NCI-H774 (cell line): ENCODE results near the gene SDHC.
A peak's percentile ranks its signal among the peaks of the same experiment; 100 is the strongest.

Experiments used
- DNase-seq: peaks from one replicate; lab custom pipeline; 2025; lab: John Stamatoyannopoulos, UW

Gene SDHC

GRCh38 chr1:161314201-161314981, at the start of gene SDHC:
Gene SDHC, plus strand, starts transcription at chr1:161314381. Its CDS starts 25 bp downstream, at chr1:161314406.
- DNase-seq: peak; percentile 87

- DNase-seq: no peak
Observed at GRCh38 chr1:161265305-161265704, 48.9 kb upstream of the SDHC start.

DNA sequence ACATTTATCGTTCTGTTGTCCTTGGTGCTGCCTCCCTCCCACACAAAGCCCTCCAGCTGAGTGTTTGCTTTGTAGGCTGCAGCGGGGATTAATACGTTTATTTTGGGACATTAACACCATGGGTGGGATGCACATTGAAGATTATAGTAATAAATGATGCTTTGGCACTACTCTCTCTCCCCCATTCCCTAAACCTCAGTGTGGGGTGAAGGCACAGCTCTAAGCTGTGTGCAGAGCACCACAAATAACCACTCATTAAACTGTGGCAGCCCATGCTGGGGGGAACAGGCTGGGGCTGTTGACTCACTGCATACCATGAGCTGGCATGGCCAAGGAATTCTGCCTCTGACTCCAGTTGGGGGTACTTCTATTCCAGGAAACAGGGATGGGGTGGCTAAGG, 48.0 kb upstream of the SDHC start:
- DNase-seq: no peak

GRCh38 chr1:161266836-161267235, 47.3 kb upstream of the SDHC start:
- no peak for DNase-seq

DNA sequence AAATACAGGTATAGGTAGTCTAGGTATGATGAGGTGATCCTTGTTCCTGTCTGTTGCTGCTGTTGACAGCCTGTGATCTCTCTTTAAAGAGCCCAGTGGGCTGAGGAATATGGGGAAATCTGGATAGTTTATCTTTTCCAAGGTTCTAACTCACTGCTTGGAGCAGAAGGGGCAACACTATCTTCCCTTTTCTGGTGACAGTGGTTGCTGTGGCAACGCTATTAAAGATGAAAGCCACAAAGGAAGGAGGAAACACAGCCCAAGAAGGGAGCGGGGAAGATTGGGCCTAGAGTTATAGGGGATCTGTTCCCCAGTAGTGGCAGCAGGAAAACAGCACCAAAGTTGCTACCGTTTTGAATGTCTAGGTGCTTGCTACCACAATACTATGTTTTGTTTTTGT, 46.9 kb upstream of the SDHC start:
- DNase-seq: no peak

GRCh38 chr1:161273402-161273801, 40.8 kb upstream of the SDHC start:
- DNase-seq: no peak

DNA sequence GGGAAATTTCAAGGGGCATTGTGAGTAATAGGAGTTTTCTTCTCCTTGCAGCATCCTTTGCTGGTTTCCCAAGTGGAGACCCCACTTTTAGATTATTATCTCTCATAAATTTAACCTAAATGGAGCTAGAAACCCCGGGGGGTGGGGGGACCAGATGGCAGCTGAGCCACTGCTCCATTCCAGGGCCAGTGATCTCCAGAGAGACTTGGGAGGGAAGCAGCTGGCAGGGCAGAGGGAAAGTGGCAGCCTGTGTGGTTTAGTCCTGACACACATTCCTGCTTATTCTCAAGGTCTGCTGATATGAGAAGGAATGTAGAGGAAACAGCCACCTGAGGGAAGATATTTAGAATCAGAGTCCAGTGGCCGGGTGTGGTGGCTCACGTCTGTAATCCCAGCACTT, 39.3 kb upstream of the SDHC start:
- DNase-seq: no peak

- DNase-seq: no peak
Observed at GRCh38 chr1:161282991-161283390, 31.2 kb upstream of the SDHC start.

DNA sequence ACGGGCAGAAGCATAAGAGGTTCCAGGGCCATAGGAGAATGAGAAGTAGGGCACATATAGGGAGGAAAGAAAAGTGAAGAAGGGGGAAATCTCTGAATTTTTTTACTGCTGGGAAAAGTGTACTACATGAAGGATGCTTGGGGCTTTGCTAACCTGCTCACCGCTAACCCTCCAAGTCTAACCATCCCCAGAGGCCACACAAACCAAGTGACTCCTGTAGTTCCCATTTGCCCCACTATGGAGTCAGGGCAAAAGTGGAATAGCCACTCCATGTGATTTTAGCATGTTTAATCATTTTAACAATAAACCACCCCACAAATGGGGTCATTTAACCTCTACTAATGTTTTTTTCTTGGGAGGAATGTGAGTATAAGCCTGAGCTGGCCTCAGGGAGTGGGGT, 29.1 kb upstream of the SDHC start:
- no peak for DNase-seq

- no peak for DNase-seq
Observed at GRCh38 chr1:161285521-161285920, 28.7 kb upstream of the SDHC start.

DNA sequence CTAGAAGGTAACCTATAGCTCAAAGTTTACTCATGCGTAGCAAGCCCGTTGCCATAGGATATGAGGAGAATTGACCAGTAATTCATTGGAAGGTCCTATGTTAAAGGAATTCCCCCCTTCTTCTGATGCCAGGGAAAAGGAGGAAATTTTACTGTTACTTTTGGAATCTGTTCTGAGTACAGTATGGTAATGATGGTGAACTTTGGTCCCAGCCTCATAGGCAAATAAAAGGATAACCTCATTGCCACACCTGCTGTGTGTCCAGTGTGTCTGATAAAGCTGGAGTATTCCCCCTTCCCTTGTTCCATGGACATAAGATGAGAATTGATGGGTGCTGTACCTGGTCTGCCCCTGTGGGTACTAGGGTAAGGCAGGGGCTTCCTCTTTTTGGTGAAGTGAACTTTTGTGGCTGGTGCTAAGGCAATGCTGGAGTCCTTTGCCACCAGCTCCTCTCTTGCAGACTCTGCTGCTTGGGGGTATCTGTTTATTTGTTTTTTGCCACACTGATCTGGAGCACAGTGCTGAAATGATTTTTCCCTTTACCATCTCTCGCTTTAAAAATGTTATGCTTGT, 26.6 kb upstream of the SDHC start:
- no peak for DNase-seq

DNA sequence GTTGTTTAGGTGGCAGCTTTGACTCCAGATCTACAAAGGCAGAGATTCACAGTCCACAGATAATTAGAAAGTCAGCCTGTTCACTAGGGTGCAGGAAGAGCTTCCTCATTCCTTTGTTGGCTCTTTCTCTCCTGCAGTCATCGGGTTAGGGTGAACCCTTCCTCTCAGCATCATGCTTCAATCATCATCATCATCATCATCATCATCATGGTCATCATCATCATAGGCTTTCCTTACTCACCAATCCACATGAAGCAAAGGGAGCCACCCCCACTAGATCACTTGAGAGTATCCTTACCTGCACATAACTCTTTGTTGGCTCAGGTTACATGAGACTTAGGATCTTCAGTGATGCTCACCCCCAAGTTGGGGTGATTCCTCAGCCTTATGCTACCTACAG, 23.4 kb upstream of the SDHC start:
- DNase-seq: no peak

GRCh38 chr1:161297415-161297814, 16.8 kb upstream of the SDHC start:
- DNase-seq: no peak

DNA sequence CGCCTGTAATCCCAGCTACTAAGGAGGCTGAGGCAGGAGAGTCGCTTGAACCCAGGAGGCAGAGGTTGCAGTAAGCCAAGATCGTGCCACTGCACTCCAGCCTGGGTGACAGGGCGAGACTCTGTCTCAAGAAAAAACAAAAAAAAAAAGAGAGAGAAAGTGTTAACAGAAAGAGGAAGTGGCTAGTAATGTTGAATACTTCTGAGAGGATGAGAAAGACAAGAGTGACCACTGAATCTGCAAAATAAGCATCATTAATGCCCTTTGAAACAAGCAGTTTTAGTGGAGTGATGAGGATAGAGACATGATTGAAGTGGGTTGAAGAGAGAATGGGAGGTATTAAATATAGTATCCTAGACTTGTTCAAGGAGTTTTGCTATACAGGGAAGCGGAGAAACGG, 16.1 kb upstream of the SDHC start:
- no peak for DNase-seq

GRCh38 chr1:161299347-161299746, 14.8 kb upstream of the SDHC start:
- DNase-seq: no peak

- DNase-seq: no peak
Observed at GRCh38 chr1:161300478-161300877, 13.7 kb upstream of the SDHC start.

DNA sequence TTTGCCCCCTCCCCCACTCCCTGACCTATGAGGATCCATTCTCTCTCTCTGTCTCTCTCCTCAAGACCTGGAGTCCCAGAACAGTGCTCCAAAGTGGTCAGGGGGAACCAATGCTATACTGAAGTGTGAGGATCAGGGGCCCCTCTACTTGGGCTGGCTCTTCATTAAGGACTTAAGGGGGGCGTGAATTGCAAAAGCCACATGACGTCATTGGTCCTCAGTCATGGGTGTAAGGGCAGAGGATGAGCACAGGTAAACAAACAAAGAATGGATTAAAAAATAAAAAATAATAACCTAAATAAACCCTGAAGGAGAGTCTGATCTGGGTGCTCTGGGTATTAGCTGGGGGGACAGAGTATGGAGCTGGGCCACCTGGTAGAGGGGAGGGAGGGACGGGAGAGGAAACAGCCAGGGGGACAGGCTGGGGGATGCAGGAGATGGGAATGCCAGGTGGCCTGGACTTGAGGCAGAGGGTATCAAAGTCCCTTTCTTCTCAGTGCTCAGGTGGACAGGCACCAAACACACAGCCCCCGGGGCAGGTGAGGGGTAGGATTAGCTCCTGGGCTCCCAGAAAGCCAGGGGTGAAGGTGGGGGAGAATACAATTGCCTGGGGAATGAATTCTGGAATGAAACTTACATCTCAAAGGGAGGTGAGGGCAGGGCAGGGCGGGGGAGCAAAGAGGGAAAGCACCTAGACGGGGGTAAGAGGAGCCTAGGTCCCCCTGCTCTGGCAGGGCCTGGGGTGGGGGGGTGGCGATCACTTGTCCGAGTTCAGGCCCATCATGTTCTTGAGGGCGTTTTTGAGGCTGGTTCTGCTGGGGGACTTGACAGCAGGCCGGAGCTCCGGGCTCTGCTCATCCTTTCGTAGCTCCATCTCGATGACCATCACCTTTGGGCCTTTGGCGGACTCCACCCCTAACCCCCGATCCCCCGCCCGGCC, 9.0 kb upstream of the SDHC start:
- DNase-seq: no peak

DNA sequence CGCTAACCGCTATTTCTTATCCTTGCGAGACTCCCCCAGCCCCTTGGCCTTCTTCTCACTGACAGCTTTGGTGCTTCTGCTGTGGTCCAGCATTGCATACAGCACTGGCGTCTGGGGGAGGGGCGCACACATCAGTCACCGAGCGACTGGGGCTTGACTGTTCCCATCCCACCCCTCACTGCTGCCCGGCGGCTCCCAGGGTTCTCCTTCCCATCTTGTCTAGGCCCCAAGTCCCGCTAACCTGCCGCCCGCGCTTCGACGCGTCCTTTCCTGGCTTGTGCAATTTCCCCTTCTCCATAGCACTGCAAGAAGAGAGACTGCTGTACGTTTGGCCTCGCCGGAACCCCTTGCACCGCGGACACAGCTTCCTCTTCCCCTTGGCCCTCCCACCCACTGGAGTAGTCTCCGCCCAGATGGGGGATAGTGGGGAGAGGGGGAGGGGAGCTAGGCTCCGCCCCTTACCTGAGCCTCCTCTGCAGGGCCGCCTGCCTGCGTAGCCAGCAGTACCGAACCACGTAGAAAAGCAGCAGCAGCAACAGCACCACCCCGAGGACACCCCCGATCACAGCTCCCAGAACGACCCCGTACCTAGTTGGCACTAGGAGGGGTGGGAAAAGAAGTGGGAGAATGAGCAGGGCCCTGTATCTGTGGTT, 8.2 kb upstream of the SDHC start:
- peak; percentile 84 for DNase-seq

- DNase-seq: no peak
Observed at GRCh38 chr1:161307230-161307768, 6.9 kb upstream of the SDHC start.

- DNase-seq: no peak
Observed at GRCh38 chr1:161307892-161308638, 6.1 kb upstream of the SDHC start.

DNA sequence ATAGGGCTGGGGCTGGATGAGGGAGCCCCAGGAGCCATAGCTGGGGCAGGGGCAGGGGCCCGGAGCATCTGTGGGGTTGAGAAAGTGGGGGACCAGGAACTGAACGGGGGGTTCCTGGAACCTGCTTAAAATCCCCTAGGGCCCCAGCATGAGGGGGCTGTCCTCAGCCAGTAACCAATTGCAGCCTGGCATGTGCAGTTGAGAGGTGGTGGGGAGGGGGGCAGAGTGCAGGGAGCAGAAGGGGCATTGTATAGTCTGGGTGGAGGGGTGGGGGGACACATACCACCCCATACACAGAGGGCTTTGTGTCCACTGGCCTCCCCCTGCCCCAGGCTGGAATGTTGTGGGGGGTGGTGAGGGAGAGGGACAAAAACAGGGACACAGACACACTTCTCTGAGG, 4.3 kb upstream of the SDHC start, which contains the start of gene MPZ:
TSS of gene MPZ (minus strand) at position 101 of the 400 bp plus-strand sequence. CDS start at position 38, 63 bp downstream.
- DNase-seq: no peak
